Sigmoid colon (tissue), 4 donors: ENCODE measurements around the gene THOC1.

Experiments
- POLR2AphosphoS5 ChIP-seq, 4 donors: sonication (generic); formaldehyde crosslinking; IDR thresholded peaks; one replicate each; pipeline ENCODE4 v1.6.1; 2017; ENCODE audit warnings: antibody characterized with exemption in 4 of 4
- TF ChIP-seq, protein P1 (sequence below), 4 experiments: fragments of 450-650 bp in 3 of 4; fragments of 200-600 bp in 1 of 4; IDR thresholded peaks; one replicate each; pipeline ENCODE4 v1.5.1; 2016 to 2019; ENCODE audit warnings: antibody characterized with exemption in 4 of 4, mild to moderate bottlenecking in 3 of 4, moderate library complexity in 2 of 4

- TF ChIP-seq, protein P1, sequence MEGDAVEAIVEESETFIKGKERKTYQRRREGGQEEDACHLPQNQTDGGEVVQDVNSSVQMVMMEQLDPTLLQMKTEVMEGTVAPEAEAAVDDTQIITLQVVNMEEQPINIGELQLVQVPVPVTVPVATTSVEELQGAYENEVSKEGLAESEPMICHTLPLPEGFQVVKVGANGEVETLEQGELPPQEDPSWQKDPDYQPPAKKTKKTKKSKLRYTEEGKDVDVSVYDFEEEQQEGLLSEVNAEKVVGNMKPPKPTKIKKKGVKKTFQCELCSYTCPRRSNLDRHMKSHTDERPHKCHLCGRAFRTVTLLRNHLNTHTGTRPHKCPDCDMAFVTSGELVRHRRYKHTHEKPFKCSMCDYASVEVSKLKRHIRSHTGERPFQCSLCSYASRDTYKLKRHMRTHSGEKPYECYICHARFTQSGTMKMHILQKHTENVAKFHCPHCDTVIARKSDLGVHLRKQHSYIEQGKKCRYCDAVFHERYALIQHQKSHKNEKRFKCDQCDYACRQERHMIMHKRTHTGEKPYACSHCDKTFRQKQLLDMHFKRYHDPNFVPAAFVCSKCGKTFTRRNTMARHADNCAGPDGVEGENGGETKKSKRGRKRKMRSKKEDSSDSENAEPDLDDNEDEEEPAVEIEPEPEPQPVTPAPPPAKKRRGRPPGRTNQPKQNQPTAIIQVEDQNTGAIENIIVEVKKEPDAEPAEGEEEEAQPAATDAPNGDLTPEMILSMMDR (IDR thresholded peaks at IDR 0.05): no peak
- TF ChIP-seq POLR2AphosphoS5 (IDR thresholded peaks at IDR 0.05): no peak
These were observed 513 bp downstream of the THOC1 start for GRCh38 chr18:267380-267687.
